HepG2 (cell line): ENCODE measurements around the gene GNL1. TPM values are rescaled to one million over a fixed set of nuclear protein-coding genes. Genes with fewer than 3 reads are reported as not detected.

Experiments used
- ATAC-seq: fragments of 200-7000 bp; cut with Tn5 transposase; 3 replicates; pipeline ENCODE4 v1.9.1; 2020; ENCODE audit warnings: mild to moderate bottlenecking, moderate library complexity
- BruUV-seq: library from RNA; stranded (reverse); fragments of 400-500 nt; replicated peaks from 2 replicates; lab custom pipeline; 2021; lab: Mats Ljungman, UMichigan
- CTCF ChIA-PET: fragments of 300-600 bp; formaldehyde crosslinking; extraction: SDS; loops from one replicate; lab custom pipeline; 2021; ENCODE audit warnings: low total read pairs, inconsistent platforms, low intra/inter-chr PET ratio; lab: Yijun Ruan, JAX
- POLR2A ChIA-PET: fragments of 350-600 bp; sonication (Branson Sonifier 250); formaldehyde crosslinking; loops from one replicate; lab custom pipeline; 2020; ENCODE audit warnings: antibody characterized with exemption, inconsistent platforms; lab: Yijun Ruan, JAX
- DNase-seq: peaks from one replicate; pipeline ENCODE4 v3.0.0-alpha.2; 2015; ENCODE audit warnings: low spot score
- FAIRE-seq: peaks from 3 replicates; lab custom pipeline; 2011; peaks lifted over from hg19 to GRCh38; lab: Jason Lieb, UNC
- H2AFZ ChIP-seq: one replicate; pipeline ENCODE4 v1.6.1; 2011; ENCODE audit warnings: low read length, inconsistent platforms
- H3K27ac ChIP-seq: fragments of 300-600 bp; 3 replicates; pipeline ENCODE4 v1.8.0; 2011; ENCODE audit warnings: mixed run types, mild to moderate bottlenecking, mixed read lengths, low read length, inconsistent platforms; ENCODE audit not compliant: insufficient read depth; ENCODE audit errors: extremely low read length
- H3K27me3 ChIP-seq, 2 experiments: fragments of 200-600 bp in 1 of 2; 2 replicates in 1 of 2; 3 replicates in 1 of 2; pipeline versions ENCODE4 v1.6.0 to v1.8.0; 2011; ENCODE audit warnings: low read length in 2 of 2, mild to moderate bottlenecking in 2 of 2, moderate library complexity in 2 of 2, inconsistent platforms in 1 of 2; ENCODE audit not compliant: insufficient read depth in 2 of 2, control insufficient read depth in 1 of 2
- H3K36me3 ChIP-seq, 2 experiments: fragments of 200-600 bp in 1 of 2; replicated peaks in 1 of 2; 2 replicates in 1 of 2; 3 replicates in 1 of 2; pipeline versions ENCODE4 v1.5.1 to v1.8.0; 2011; ENCODE audit warnings: low read length in 2 of 2, inconsistent platforms in 1 of 2; ENCODE audit not compliant: insufficient read depth in 2 of 2, control insufficient read depth in 1 of 2
- H3K4me1 ChIP-seq: 2 replicates; pipeline ENCODE4 v1.5.1; 2012; ENCODE audit warnings: low read length, inconsistent platforms; ENCODE audit not compliant: insufficient read depth
- H3K4me2 ChIP-seq: 2 replicates; pipeline ENCODE4 v1.6.0; 2011; ENCODE audit warnings: low read depth, low read length, inconsistent platforms
- H3K4me3 ChIP-seq, 3 experiments: fragments of 200-600 bp in 1 of 3; sonication (generic), shearing (Covaris generic) in 1 of 3; replicated peaks in 1 of 3; 2 replicates each; pipeline ENCODE4 v1.5.1; 2011 to 2016; ENCODE audit warnings: low read length in 3 of 3, inconsistent platforms in 2 of 3, low read depth in 2 of 3, mild to moderate bottlenecking in 2 of 3, control low read depth in 1 of 3, mixed read lengths in 1 of 3; ENCODE audit not compliant: insufficient read depth in 1 of 3
- H3K79me2 ChIP-seq: one replicate; pipeline ENCODE4 v1.6.1; 2011; ENCODE audit warnings: low read length, inconsistent platforms; ENCODE audit not compliant: insufficient read depth
- H3K9ac ChIP-seq: 2 replicates; pipeline ENCODE4 v1.6.0; 2011; ENCODE audit warnings: mild to moderate bottlenecking, low read depth, low read length, inconsistent platforms; ENCODE audit not compliant: insufficient read depth
- H3K9me3 ChIP-seq: 2 replicates; pipeline ENCODE4 v1.5.1; 2012; ENCODE audit warnings: mild to moderate bottlenecking, low read length
- H4K20me1 ChIP-seq: 2 replicates; pipeline ENCODE4 v1.6.0; 2011; ENCODE audit warnings: inconsistent platforms, mild to moderate bottlenecking, low read length, moderate library complexity; ENCODE audit not compliant: insufficient read depth
- CREB1 ChIP-seq, 2 experiments: fragments of 450-650 bp in 1 of 2; IDR thresholded peaks; 2 replicates each; pipeline ENCODE4 v1.6.1; 2016 to 2017; ENCODE audit warnings: control low read depth in 1 of 2, mild to moderate bottlenecking in 1 of 2, missing compliant biosample characterization in 1 of 2, missing genetic modification characterization in 1 of 2
- ELF1 ChIP-seq: sonication (generic); formaldehyde crosslinking; IDR thresholded peaks from 2 replicates; pipeline ENCODE4 v1.4.0; 2020; ENCODE audit warnings: missing genetic modification reagents
- HOXA7 ChIP-seq: sonication (generic); formaldehyde crosslinking; IDR thresholded peaks from 2 replicates; pipeline ENCODE4 v1.8.1; 2022; ENCODE audit warnings: mild to moderate bottlenecking, missing genetic modification reagents, moderate library complexity
- MLLT10 ChIP-seq: sonication (generic); formaldehyde crosslinking; IDR thresholded peaks from 2 replicates; pipeline ENCODE4 v1.4.0; 2020; ENCODE audit warnings: missing genetic modification reagents
- NBN ChIP-seq: fragments of 450-650 bp; conservative IDR thresholded peaks from 2 replicates; pipeline ENCODE4 v1.6.1; 2017
- NFYC ChIP-seq: IDR thresholded peaks from 2 replicates; pipeline ENCODE4 v1.6.1; 2016; ENCODE audit warnings: missing genetic modification reagents, missing compliant biosample characterization
- RBM39 ChIP-seq: fragments of 200-400 bp; formaldehyde crosslinking; IDR thresholded peaks from one replicate; pipeline ENCODE4 v1.6.1; 2018; ENCODE audit warnings: antibody characterized with exemption, mild to moderate bottlenecking, low read depth, low read length; ENCODE audit not compliant: poor library complexity, severe bottlenecking
- REL ChIP-seq: sonication (generic); formaldehyde crosslinking; conservative IDR thresholded peaks from 2 replicates; pipeline ENCODE4 v1.8.0; 2022; ENCODE audit warnings: mild to moderate bottlenecking, missing genetic modification reagents, moderate library complexity
- REPIN1 ChIP-seq: sonication (generic); formaldehyde crosslinking; IDR thresholded peaks from 2 replicates; pipeline ENCODE4 v1.8.0; 2022; ENCODE audit warnings: missing genetic modification reagents, low read depth, mild to moderate bottlenecking, borderline replicate concordance
- SNAI1 ChIP-seq: sonication (generic); formaldehyde crosslinking; IDR thresholded peaks from 2 replicates; pipeline ENCODE4 v1.5.0; 2020; ENCODE audit warnings: mild to moderate bottlenecking, missing genetic modification reagents, borderline replicate concordance
- ZMYM2 ChIP-seq: sonication (generic); formaldehyde crosslinking; IDR thresholded peaks from 2 replicates; pipeline ENCODE4 v1.8.0; 2022; ENCODE audit warnings: mild to moderate bottlenecking, missing genetic modification reagents
- ZNF143 ChIP-seq: sonication (generic); formaldehyde crosslinking; IDR thresholded peaks from 2 replicates; pipeline ENCODE4 v1.4.0; 2020; ENCODE audit warnings: missing genetic modification reagents
- ZNF207 ChIP-seq: fragments of 450-650 bp; IDR thresholded peaks from 2 replicates; pipeline ENCODE4 v1.6.1; 2016; ENCODE audit warnings: antibody characterized with exemption, borderline replicate concordance
- ZNF224 ChIP-seq: sonication (generic); formaldehyde crosslinking; IDR thresholded peaks from 2 replicates; pipeline ENCODE4 v1.5.0; 2020; ENCODE audit warnings: mild to moderate bottlenecking, missing genetic modification reagents
- ZNF598 ChIP-seq: sonication (generic); formaldehyde crosslinking; IDR thresholded peaks from 2 replicates; pipeline ENCODE4 v1.5.1; 2020; ENCODE audit warnings: mild to moderate bottlenecking, missing genetic modification reagents, borderline replicate concordance
- ZNF614 ChIP-seq: IDR thresholded peaks from 2 replicates; pipeline ENCODE4 v1.6.1; 2018; ENCODE audit warnings: missing biosample characterization, missing genetic modification reagents, inconsistent platforms, borderline replicate concordance
- ZNF747 ChIP-seq: sonication (generic); formaldehyde crosslinking; IDR thresholded peaks from 2 replicates; pipeline ENCODE4 v1.8.1; 2023; ENCODE audit warnings: missing genetic modification reagents, mild to moderate bottlenecking, borderline replicate concordance
- ZNF891 ChIP-seq: sonication (generic); formaldehyde crosslinking; IDR thresholded peaks from 2 replicates; pipeline ENCODE4 v1.5.0; 2020; ENCODE audit warnings: mild to moderate bottlenecking, missing genetic modification reagents
- WGBS: methylation state at CpG from one replicate; pipeline ENCODE4 v1.1.6; 2017; ENCODE audit warnings: low lambda C conversion rate; 5-methylcytosine and 5-hydroxymethylcytosine counted together
- in situ Hi-C: cut with HindIII; loops from 2 replicates; pipeline ENCODE4 v1.10.0; 2017; ENCODE audit warnings: low pct_unique_long_range_greater_than_20kb; ENCODE audit not compliant: extremely low pct_ligation_motif_present
- intact Hi-C: fragments of 100-400 bp; cut with micrococcal nuclease; formaldehyde crosslinking; loops from one replicate; pipeline ENCODE4 v1.10.0; 2022; ENCODE audit not compliant: unreplicated experiment
- polyA plus RNA-seq, 8 experiments: library from polyadenylated mRNA; depleted of rRNA in 3 of 8; stranded (reverse) in 7 of 8; unstranded in 1 of 8; fragments of >200 nt; fragmentation: Illumina TruSeq in 4 of 8; extraction: Trizol in 4 of 8; gene quantifications; 2 replicates each; pipeline versions ENCODE4 v1.2.1 to v1.2.3, GENCODE V29; 2011 to 2016; ENCODE audit warnings: low read depth in 4 of 8, missing spikeins in 1 of 8, mixed read lengths in 1 of 8; ENCODE audit not compliant: insufficient read depth in 1 of 8
- total RNA-seq, 5 experiments: library from RNA; depleted of rRNA; stranded (reverse); fragments of >200 nt; fragmentation: Illumina TruSeq; extraction: Trizol; gene quantifications; 2 replicates each; pipeline ENCODE4 v1.2.3, GENCODE V29; 2016; ENCODE audit warnings: low read depth in 1 of 5
- TF ChIP-seq, protein P1 (sequence below): sonication (generic); formaldehyde crosslinking; conservative IDR thresholded peaks from 2 replicates; pipeline ENCODE4 v1.4.0; 2020; ENCODE audit warnings: missing genetic modification reagents
- TF ChIP-seq, protein P2 (sequence below): IDR thresholded peaks from 2 replicates; pipeline ENCODE4 v1.6.1; 2016; ENCODE audit warnings: mild to moderate bottlenecking, missing biosample characterization, missing genetic modification reagents

The GNL1 gene
- total and polyA plus RNA-seq, 2 of the 13 experiments (the other 11 are each of a cell fraction or from before 2014, with no cell fraction given): 35.0 to 55.6 TPM

DNA sequence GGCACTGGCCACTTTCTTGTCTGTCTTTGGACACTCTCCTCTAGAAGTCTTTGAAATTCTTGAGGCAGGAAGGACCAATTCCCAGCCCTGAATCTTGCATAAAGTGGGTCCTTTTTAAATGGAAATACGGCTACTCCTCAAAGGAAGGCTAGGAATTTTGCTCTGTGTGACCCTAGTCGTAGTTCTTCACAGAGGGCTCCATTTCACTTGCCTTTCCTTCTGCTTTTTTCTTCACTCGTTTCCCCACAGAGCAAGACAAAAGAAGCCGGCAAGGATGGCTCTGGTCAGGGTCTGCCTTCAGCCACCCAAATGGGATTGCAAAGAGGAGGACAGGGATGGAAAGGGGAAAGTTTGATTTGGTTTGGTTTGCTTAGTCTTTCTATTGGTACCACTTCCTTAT, 41.2 kb downstream of the GNL1 start:
- no peaks in the 10 kb centered on the region; a peak in 1 of 5 replicates for H3K27me3 ChIP-seq
- H3K79me2 ChIP-seq: no peaks in the 10 kb centered on the region
- H4K20me1 ChIP-seq: no peaks in the 10 kb centered on the region
- ATAC-seq (no peak), FAIRE-seq (no peak), DNase-seq (no peak)
- no peaks in the 10 kb centered on the region for H3K36me3 ChIP-seq
- CTCF ChIA-PET: no interaction called here
- no peak overlapping the region for H3K4me3 ChIP-seq
- no peak overlapping the region for H2AFZ ChIP-seq
- TF ChIP-seq ZNF614 (CRISPR knock-in tag) (no peak), ZNF891 (no peak), SNAI1 (CRISPR knock-in tag) (no peak), ZNF598 (CRISPR knock-in tag) (no peak), ZNF747 (CRISPR knock-in tag) (0 out of 2 replicates have a peak, but pooled peaks have one; percentile 25), ZMYM2 (no peak)
- in situ Hi-C loops (no loop called here), intact Hi-C loops (no loop called here)
- H3K4me1 ChIP-seq: peaks cover 23% of the 10 kb centered on the region
- no peak overlapping the region for H3K9ac ChIP-seq
- POLR2A ChIA-PET: no interaction called here
- no TSS peak for BruUV-seq
- no peak overlapping the region for H3K4me2 ChIP-seq
- 69% methylated on average over 4 of the region's 4 CpGs for WGBS
- H3K9me3 ChIP-seq: no peaks in the 10 kb centered on the region
- no peak overlapping the region for H3K27ac ChIP-seq

DNA sequence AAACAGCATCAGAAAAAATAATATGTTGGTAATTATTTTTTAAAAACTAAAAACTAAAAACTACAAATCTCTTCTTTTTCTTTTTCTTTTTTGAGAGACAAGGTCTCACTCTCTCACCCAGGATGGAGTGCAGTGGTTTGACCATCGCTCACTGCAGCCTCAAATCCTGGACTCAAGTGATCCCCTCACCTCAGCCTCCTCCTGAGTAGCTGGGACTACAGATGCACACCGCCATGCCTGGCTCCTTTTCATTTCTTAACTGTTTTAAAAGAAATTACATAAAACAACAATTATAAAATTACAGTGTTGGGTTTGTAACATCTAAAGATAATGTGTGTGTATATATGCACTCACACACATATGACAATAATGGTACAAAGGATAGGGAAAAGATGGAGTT, 42.8 kb downstream of the GNL1 start:
- ATAC-seq: no peak
- WGBS: 42% methylated on average over 2 of the region's 2 CpGs
- CTCF ChIA-PET: no interaction called here
- Histone ChIP-seq H3K27ac (no peak overlapping the region), H3K4me2 (no peak overlapping the region), H3K79me2 (no peaks in the 10 kb centered on the region), H3K9me3 (no peaks in the 10 kb centered on the region), H3K27me3 (no peaks in the 10 kb centered on the region; a peak in 1 of 5 replicates), H4K20me1 (no peaks in the 10 kb centered on the region), H2AFZ (no peak overlapping the region), H3K4me3 (no peak overlapping the region), H3K36me3 (no peaks in the 10 kb centered on the region), H3K4me1 (peaks cover 21% of the 10 kb centered on the region), H3K9ac (no peak overlapping the region)
- POLR2A ChIA-PET: no interaction called here
- BruUV-seq: no TSS peak
- in situ Hi-C loops (no loop called here), intact Hi-C loops (no loop called here)
- DNase-seq: no peak
- no peak for FAIRE-seq
- TF ChIP-seq REL (CRISPR knock-in tag) (no peak), ELF1 (no peak), RBM39 (no peak), HOXA7 (CRISPR knock-in tag) (no peak), ZNF143 (no peak), ZNF224 (CRISPR knock-in tag) (no peak), CREB1 (IDR thresholded peaks at IDR 0.05) (no peak), CREB1 (CRISPR knock-in tag; IDR thresholded peaks at IDR 0.05) (no peak), ZNF207 (no peak), MLLT10 (CRISPR knock-in tag) (no peak), REPIN1 (no peak), NFYC (CRISPR knock-in tag) (no peak), NBN (no peak)
- TF ChIP-seq, protein P1, sequence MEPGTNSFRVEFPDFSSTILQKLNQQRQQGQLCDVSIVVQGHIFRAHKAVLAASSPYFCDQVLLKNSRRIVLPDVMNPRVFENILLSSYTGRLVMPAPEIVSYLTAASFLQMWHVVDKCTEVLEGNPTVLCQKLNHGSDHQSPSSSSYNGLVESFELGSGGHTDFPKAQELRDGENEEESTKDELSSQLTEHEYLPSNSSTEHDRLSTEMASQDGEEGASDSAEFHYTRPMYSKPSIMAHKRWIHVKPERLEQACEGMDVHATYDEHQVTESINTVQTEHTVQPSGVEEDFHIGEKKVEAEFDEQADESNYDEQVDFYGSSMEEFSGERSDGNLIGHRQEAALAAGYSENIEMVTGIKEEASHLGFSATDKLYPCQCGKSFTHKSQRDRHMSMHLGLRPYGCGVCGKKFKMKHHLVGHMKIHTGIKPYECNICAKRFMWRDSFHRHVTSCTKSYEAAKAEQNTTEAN (CRISPR knock-in tag): no peak
- TF ChIP-seq, protein P2, sequence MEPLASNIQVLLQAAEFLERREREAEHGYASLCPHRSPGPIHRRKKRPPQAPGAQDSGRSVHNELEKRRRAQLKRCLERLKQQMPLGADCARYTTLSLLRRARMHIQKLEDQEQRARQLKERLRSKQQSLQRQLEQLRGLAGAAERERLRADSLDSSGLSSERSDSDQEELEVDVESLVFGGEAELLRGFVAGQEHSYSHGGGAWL (CRISPR knock-in tag): no peak
